Fibroblast of peridontal ligament (primary cell): ENCODE results near the gene MXD1.
"Not testable (repeated sequence)": the region's sequence is repeated elsewhere in the genome, so short reads cannot be mapped to it uniquely, and the experiment has no call there.

ENCODE experiments used
- DNase-seq: peaks from one replicate; pipeline ENCODE4 v3.0.0-alpha.2; 2010; ENCODE audit errors: extremely low read depth

The MXD1 gene

GRCh38 chr2:69914950-69915945 is at the start of gene MXD1:
MXD1 (plus strand) TSS chr2:69915109; CDS start chr2:69915331, 222 bp downstream.
- DNase-seq: no peak

- DNase-seq: no peak
Measured at GRCh38 chr2:69888451-69888850, 26.5 kb upstream of the MXD1 start.

- no peak for DNase-seq
Measured at GRCh38 chr2:69889302-69889701, 25.6 kb upstream of the MXD1 start.

DNA sequence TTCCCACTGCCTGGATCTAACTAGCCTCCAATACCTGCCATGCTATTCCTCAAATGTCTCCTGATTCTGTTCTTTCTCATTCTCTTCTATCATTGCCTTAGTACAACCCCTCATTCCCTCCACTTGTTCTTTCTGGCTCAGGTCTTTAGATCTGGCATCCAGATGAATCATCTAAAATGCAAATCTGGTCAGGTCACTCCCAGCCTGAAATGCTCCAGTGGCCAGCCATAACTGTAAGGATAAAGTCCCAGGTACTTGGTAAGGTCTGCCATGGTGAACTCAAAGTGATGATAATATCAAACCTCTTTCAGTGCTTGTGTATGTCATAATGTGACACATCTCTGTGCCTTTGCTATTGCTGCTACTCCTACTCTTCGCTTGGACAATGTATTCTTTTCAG is 24.0 kb upstream of the MXD1 start:
- no peak for DNase-seq

- DNase-seq: not testable (repeated sequence)
Measured at GRCh38 chr2:69892838-69893424, 22.0 kb upstream of the MXD1 start.

DNA sequence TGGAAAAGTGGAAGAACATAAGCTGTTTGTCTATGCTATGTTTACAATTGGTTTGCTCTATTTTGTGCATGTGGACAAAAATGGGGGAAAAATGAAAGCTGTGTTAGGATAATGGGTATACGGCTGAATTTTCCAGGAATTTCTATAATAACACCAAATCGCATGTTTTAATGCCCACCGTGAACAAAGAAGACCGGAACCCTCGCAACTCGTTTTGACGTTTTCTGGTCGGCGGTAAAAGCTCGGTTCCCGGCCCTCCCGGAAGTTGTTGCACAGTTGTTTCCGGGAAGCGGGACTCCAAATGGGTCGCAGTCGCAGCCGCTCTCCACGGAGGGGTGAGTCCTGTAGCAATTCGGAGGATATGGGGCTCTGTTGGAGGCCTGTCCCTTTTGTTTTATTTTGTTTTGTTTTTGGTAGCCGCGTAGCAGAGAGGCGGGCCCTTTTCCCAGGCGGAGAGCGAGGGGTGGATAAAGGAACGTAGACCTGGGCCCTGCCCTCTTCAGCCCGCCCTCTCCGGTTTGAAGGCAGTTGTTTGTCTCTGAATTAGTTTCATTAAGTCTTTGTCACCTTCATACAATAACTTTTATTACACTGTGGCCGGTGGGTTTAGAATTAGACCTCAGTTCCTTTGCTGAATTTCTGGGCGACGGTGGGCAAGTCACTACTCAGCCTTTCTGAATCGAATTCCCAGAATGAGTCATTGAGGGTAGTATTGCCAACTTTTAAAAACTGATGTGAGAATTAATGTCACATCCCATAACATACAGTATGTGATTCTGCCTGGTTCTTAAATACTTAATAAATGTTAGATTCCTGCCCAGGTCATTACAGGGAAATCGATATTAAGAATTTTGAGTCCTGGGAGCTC is 21.0 kb upstream of the MXD1 start, which contains the start of gene SNRNP27:
TSS of gene SNRNP27 (plus strand) at position 273 of the 868 bp plus-strand sequence. CDS start at position 302, 29 bp downstream.
- DNase-seq: peak; percentile 86

DNA sequence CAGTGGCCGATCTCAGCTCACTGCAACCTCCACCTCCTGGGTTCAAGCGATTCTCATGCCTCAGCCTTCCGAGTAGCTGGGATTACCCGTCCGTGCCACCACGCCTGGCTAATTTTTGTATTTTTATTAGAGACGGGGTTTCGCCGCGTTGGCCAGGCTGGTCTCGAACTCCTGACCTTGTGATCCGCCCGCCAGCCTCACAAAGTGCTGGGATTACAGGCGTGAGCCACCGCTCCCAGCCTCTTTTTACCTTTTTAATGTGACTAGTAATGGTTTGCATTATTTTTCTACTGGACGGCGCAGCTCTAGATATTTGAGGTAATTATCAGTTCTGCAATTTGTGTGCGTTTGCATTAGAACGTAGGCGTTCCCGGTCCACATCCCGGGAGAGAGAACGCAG is 20.2 kb upstream of the MXD1 start:
- DNase-seq: not testable (repeated sequence)

GRCh38 chr2:69902213-69902922 is 12.5 kb upstream of the MXD1 start:
- no peak for DNase-seq

DNA sequence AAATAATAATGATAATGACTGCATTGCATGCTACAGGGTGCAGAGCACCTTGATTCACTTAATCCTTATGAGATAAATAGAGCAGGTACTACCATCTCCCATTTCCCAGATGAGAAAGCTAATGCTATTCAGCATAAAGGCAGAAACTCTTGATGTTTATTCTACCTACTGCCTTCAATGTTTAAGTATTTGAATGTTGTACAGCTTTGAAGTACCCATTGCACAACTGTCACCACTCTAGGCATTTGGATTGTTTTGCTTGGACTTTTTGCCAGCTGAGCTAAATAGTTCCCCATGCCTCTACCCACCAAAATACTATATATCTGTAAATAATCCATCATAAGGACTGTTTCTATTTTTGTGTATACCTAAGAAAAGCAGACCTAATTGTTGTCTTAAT is 7.7 kb upstream of the MXD1 start:
- DNase-seq: no peak

GRCh38 chr2:69911985-69912563 is 2.8 kb upstream of the MXD1 start:
- peak; percentile 74 for DNase-seq

GRCh38 chr2:69914164-69914949 is 552 bp upstream of the MXD1 start:
- DNase-seq: peak; percentile 100

DNA sequence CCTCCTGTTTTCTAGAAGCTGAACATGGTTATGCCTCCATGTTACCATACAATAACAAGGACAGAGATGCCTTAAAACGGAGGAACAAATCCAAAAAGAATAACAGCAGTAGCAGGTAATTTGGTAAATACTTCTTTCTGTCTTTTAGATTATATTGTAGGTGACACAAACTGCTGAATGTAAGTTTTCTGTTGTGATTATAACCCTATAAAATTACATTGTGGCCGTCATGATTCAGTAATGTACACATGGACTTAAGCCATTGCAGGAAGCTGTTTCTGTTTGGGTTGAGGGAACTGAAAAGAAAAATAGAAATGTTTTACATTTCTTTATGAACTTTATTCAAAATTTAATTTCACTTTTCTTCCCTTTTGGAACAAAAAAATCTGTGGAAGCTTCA is 1.2 kb downstream of the MXD1 start:
- peak; percentile 14 for DNase-seq

GRCh38 chr2:69917852-69918251 is 2.9 kb downstream of the MXD1 start:
- DNase-seq: peak; percentile 89

GRCh38 chr2:69918401-69918800 is 3.5 kb downstream of the MXD1 start:
- DNase-seq: no peak

DNA sequence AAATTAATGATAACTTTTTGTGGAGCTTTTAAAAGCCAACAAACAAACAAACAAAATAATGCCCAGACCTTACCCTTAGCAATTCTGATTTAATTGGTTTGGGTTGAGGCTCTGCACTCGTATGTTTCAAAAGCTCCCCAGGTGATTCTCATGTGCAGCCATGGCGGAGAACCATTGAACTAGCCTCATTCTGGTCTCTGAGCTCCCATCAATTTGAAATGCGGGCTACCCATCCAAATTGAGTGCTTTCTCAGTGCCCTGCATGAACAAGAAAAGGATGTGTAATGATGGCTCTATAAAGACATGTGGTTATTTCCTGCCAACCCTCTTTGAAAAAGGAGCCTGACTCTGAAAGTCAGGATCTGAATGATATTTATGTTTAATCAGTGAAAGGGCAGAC is 8.2 kb downstream of the MXD1 start:
- DNase-seq: no peak

DNA sequence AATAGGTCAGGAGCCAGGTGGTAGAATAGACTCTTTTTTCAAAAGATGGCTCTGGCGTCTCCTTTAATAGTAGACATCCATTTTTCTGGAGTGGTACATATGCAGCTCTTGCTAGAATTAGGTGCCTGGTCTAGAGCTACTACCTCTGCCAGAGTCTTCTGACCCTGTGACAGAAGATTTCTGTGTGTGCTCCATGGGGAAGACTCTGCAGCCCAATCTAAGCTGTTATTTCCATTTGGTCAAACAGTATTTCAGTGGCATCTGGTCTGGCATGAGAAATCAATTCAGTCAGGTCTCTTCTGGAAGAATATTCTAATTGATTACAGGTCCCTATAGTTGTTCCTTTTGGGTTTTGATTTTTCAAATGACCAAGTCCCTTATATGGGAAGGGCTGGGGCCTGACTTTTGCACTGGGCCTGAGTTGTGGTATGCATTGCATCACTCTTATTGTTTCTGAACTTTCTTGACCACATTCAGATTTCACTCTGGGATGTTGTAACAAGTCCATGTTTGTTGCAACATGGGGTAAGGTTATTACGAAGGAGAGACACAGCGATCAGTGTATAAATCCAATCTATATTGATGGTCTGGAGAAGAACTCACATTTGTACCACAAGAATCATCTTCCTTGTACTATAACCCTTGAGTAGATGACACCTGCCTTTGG is 12.1 kb downstream of the MXD1 start:
- DNase-seq: peak; percentile 66

- DNase-seq: no peak
Measured at GRCh38 chr2:69931832-69932595, 17.1 kb downstream of the MXD1 start.

DNA sequence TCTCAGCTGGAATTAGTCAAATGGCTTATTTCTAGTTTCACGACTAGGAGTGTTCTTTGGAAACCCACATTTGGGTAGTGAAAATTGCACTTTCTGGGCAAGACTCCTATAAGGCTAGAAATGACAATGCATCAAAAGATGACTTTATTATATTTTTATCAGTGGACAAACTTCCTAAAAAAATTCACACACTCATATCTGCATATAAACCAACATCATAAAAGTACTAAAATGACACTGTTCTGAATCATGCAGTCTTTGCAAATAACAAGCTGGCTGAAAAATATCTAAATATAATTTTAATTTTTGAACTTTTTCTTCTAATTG is 17.6 kb downstream of the MXD1 start:
- no peak for DNase-seq

DNA sequence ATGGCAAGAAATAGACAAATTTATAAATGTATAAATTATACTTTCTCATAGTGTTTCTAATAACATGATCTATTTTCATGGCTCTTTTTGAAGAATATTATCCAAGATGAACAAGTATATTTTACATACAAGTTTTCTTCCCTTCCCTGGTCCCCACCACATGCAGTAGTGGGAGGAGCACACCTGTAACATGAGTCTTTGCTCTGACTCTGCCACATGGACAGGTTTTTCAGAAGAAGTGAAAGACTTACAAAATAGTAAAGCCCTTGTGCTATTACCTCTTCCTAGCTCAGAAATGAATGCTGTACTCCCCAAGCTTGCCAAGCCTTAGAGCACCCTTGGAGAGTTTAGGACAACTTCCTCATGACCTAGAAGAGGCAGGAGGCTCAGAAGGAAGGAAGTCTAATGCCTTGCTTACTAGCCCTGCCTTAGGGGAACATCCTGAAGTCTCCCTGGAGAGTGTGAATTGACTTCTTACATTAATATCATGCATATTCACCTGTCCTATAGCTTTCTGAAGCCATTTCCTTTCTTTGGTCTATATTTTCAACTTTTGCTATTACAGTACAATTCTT is 18.4 kb downstream of the MXD1 start:
- DNase-seq: no peak
